IPS-18a (cell line): Measurements from ENCODE around the gene GCNT2.
"Not testable (repeated sequence)": the region's sequence is repeated elsewhere in the genome, so short reads cannot be mapped to it uniquely, and the experiment has no call there.

ENCODE experiments used
- H3K27ac ChIP-seq: one replicate; pipeline ENCODE4 v1.5.1; 2013; ENCODE audit warnings: low read length
- H3K27me3 ChIP-seq: one replicate; pipeline ENCODE4 v1.6.1; 2013; ENCODE audit warnings: mild to moderate bottlenecking, low read length; ENCODE audit not compliant: control insufficient read depth, insufficient read depth
- H3K36me3 ChIP-seq: one replicate; pipeline ENCODE4 v1.6.1; 2013; ENCODE audit warnings: low read depth, low read length; ENCODE audit not compliant: control insufficient read depth
- H3K4me1 ChIP-seq: one replicate; pipeline ENCODE4 v1.6.1; 2013; ENCODE audit warnings: low read depth, low read length; ENCODE audit not compliant: control insufficient read depth
- H3K4me3 ChIP-seq: one replicate; pipeline ENCODE4 v1.5.1; 2013; ENCODE audit warnings: low read length
- H3K9ac ChIP-seq: one replicate; pipeline ENCODE4 v1.6.1; 2013; ENCODE audit warnings: mild to moderate bottlenecking, low read length, moderate library complexity
- H3K9me3 ChIP-seq: one replicate; pipeline ENCODE4 v1.6.1; 2013; ENCODE audit warnings: low read depth, low read length; ENCODE audit not compliant: control insufficient read depth

GCNT2 gene

GRCh38 chr6:10655508-10656055 is 134.4 kb downstream of the GCNT2 start:
- Histone ChIP-seq H3K9me3 (no peaks in the 10 kb centered on the region), H3K9ac (no peak overlapping the region), H3K4me1 (no peaks in the 10 kb centered on the region), H3K27ac (no peak overlapping the region), H3K4me3 (no peak overlapping the region), H3K27me3 (no peaks in the 10 kb centered on the region), H3K36me3 (no peaks in the 10 kb centered on the region)

GRCh38 chr6:10658910-10659698 is 138.0 kb downstream of the GCNT2 start:
- Histone ChIP-seq H3K4me1 (no peaks in the 10 kb centered on the region), H3K4me3 (no peak overlapping the region), H3K36me3 (no peaks in the 10 kb centered on the region), H3K27ac (no peak overlapping the region), H3K9me3 (no peaks in the 10 kb centered on the region), H3K27me3 (no peaks in the 10 kb centered on the region), H3K9ac (no peak overlapping the region)

- Histone ChIP-seq H3K27ac (no peak overlapping the region), H3K36me3 (no peaks in the 10 kb centered on the region)
Observed at GRCh38 chr6:10659699-10660348, 138.7 kb downstream of the GCNT2 start.

GRCh38 chr6:10660431-10661191 is 139.5 kb downstream of the GCNT2 start:
- H3K9ac ChIP-seq, H3K27me3 ChIP-seq, H3K9me3 ChIP-seq, H3K4me3 ChIP-seq, H3K27ac ChIP-seq, H3K36me3 ChIP-seq, H3K4me1 ChIP-seq: not testable (repeated sequence)

More at GRCh38 chr6:10659699-10660348, 138.7 kb downstream of the GCNT2 start:
- H3K4me1 ChIP-seq = no peaks in the 10 kb centered on the region
- H3K9me3 ChIP-seq = no peaks in the 10 kb centered on the region
- no peaks in the 10 kb centered on the region for H3K27me3 ChIP-seq
- H3K4me3 ChIP-seq = no peak overlapping the region
- no peak overlapping the region for H3K9ac ChIP-seq

- Histone ChIP-seq H3K27ac (no peak overlapping the region), H3K4me1 (no peaks in the 10 kb centered on the region), H3K27me3 (no peaks in the 10 kb centered on the region), H3K4me3 (no peak overlapping the region), H3K36me3 (no peaks in the 10 kb centered on the region), H3K9ac (no peak overlapping the region), H3K9me3 (no peaks in the 10 kb centered on the region)
Observed at GRCh38 chr6:10662207-10662606, 141.1 kb downstream of the GCNT2 start.

- Histone ChIP-seq H3K9ac (no peak overlapping the region), H3K36me3 (no peaks in the 10 kb centered on the region), H3K4me1 (no peaks in the 10 kb centered on the region), H3K27me3 (no peaks in the 10 kb centered on the region), H3K27ac (no peak overlapping the region), H3K9me3 (no peaks in the 10 kb centered on the region), H3K4me3 (no peak overlapping the region)
Observed at GRCh38 chr6:10662742-10663141, 141.6 kb downstream of the GCNT2 start.

- H3K27me3 ChIP-seq, H3K9ac ChIP-seq, H3K4me3 ChIP-seq, H3K27ac ChIP-seq, H3K36me3 ChIP-seq, H3K4me1 ChIP-seq, H3K9me3 ChIP-seq: not testable (repeated sequence)
Observed at GRCh38 chr6:10665595-10665994, 144.4 kb downstream of the GCNT2 start.

- Histone ChIP-seq H3K27ac (no peak overlapping the region), H3K4me1 (no peaks in the 10 kb centered on the region), H3K9me3 (no peaks in the 10 kb centered on the region), H3K9ac (no peak overlapping the region), H3K4me3 (no peak overlapping the region), H3K27me3 (no peaks in the 10 kb centered on the region), H3K36me3 (no peaks in the 10 kb centered on the region)
Observed at GRCh38 chr6:10668126-10668917, 147.2 kb downstream of the GCNT2 start.

GRCh38 chr6:10676403-10676802 is 155.3 kb downstream of the GCNT2 start:
- Histone ChIP-seq H3K9me3 (no peaks in the 10 kb centered on the region), H3K27ac (no peak overlapping the region), H3K9ac (no peak overlapping the region), H3K27me3 (no peaks in the 10 kb centered on the region), H3K4me1 (no peaks in the 10 kb centered on the region), H3K36me3 (no peaks in the 10 kb centered on the region), H3K4me3 (no peak overlapping the region)

- Histone ChIP-seq H3K9me3 (no peaks in the 10 kb centered on the region), H3K36me3 (no peaks in the 10 kb centered on the region), H3K27me3 (no peaks in the 10 kb centered on the region), H3K27ac (no peak overlapping the region), H3K4me1 (no peaks in the 10 kb centered on the region), H3K4me3 (no peak overlapping the region), H3K9ac (no peak overlapping the region)
Observed at GRCh38 chr6:10678456-10678855, 157.3 kb downstream of the GCNT2 start.
